ENCODE measurements around the gene TWNK. TPM values are rescaled to one million over a fixed set of nuclear protein-coding genes. Genes with fewer than 3 reads are reported as not detected.

Gene TWNK
- total RNA-seq, 1 donor from 2014 or later: 7.3 TPM

DNA sequence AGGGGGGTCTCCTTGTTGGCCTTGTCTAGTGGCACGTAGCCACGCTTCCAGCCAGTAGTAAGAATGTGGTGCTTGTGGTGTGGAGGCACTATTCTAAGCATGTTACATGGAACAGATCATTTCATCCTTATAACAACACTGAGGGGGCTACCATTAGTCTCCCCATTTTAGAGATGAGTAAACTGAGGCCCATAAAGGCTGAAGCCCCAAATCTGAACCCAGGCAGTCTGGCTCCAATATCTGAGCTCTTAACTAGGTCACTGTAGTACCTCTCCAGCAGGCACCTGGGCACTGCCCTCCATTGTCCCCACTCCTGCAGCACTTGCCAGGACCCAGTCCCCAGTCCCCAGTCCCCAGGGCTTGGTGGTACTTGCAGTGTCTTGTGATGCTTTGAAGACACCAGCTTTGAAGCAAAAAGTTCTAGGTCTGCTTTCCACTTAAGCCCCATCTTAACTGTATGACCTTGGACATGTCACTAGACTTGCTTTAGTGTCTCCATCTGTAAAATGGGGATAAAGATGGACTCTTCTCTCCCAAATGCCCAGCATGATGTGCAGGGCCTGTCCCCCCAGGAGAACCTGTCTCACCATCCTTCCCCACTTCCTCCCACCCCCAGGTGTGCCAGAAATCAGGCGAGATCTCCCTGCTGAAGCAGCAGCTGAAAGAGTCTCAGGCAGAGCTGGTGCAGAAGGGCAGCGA is 18.7 kb downstream of the TWNK start:
- Histone ChIP-seq H3K9me3 (replicated peaks) (no peaks in the 10 kb centered on the region), H3K27me3 (ENCODE audit: low read depth) (no peaks in the 10 kb centered on the region), H3K4me1 (peaks cover 81% of the 10 kb centered on the region), H3K27ac (replicated peaks) (peak overlapping the region; percentile 76), H3K4me3 (no peak overlapping the region), H3K36me3 (peaks cover 50% of the 10 kb centered on the region)
- TF ChIP-seq, protein P1, sequence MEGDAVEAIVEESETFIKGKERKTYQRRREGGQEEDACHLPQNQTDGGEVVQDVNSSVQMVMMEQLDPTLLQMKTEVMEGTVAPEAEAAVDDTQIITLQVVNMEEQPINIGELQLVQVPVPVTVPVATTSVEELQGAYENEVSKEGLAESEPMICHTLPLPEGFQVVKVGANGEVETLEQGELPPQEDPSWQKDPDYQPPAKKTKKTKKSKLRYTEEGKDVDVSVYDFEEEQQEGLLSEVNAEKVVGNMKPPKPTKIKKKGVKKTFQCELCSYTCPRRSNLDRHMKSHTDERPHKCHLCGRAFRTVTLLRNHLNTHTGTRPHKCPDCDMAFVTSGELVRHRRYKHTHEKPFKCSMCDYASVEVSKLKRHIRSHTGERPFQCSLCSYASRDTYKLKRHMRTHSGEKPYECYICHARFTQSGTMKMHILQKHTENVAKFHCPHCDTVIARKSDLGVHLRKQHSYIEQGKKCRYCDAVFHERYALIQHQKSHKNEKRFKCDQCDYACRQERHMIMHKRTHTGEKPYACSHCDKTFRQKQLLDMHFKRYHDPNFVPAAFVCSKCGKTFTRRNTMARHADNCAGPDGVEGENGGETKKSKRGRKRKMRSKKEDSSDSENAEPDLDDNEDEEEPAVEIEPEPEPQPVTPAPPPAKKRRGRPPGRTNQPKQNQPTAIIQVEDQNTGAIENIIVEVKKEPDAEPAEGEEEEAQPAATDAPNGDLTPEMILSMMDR (IDR thresholded peaks at IDR 0.05; ENCODE audit: borderline replicate concordance): no peak
- intact Hi-C loops (cut with micrococcal nuclease): no loop called here
- DNase-seq: no peak

DNA sequence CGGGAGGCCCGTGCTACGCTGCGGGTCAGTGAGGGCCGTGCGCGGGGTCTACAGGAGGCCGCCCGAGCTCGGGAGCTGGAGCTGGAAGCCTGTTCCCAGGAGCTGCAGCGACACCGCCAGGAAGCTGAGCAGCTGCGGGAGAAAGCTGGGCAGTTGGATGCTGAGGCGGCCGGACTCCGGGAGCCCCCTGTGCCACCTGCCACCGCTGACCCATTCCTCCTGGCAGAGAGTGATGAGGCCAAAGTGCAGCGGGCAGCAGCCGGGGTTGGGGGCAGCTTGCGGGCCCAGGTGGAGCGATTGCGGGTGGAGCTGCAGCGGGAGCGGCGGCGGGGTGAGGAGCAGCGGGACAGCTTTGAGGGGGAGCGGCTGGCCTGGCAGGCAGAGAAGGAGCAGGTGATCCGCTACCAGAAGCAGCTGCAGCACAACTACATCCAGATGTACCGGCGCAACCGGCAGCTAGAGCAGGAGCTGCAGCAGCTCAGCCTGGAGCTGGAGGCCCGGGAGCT is 19.3 kb downstream of the TWNK start:
- Histone ChIP-seq H3K36me3 (peaks cover 50% of the 10 kb centered on the region), H3K4me1 (peaks cover 77% of the 10 kb centered on the region), H3K9me3 (replicated peaks) (no peaks in the 10 kb centered on the region), H3K4me3 (no peak overlapping the region), H3K27ac (replicated peaks) (peak overlapping the region; percentile 76), H3K27me3 (ENCODE audit: low read depth) (no peaks in the 10 kb centered on the region)
- intact Hi-C loops (cut with micrococcal nuclease): no loop called here
- TF ChIP-seq, protein P1 (IDR thresholded peaks at IDR 0.05; ENCODE audit: borderline replicate concordance): no peak
- DNase-seq: no peak

DNA sequence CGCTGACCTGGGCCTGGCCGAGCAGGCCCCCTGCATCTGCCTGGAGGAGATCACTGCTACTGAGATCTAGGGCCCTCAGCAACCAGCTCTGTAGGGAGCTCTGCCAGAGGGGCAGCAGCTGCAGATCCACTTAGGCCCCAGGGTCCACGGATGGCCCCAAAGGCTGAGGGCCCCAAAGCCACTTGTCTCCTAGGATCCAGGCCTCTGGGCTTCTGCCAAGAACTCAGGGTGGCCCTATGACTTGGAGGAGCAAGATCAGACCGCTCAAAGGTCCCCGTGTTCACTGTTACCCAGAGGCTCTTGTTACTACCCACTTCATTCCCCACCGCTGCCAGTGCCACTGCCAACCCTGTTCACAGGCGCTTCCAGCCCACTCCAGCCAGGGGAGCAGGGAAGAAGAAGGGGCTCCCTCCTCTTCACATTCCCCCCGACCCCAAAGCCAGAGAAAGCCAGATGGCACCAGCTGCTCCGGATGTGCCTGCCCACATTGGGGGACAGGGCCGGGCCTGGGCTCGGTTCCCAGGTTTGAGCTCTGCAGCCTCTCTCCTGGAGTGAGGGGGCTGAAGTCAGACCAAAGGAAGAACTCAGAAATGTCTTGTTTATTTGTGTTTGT is 19.9 kb downstream of the TWNK start:
- Histone ChIP-seq H3K9me3 (replicated peaks) (no peaks in the 10 kb centered on the region), H3K4me1 (peaks cover 77% of the 10 kb centered on the region), H3K4me3 (no peak overlapping the region), H3K27me3 (ENCODE audit: low read depth) (no peaks in the 10 kb centered on the region), H3K27ac (replicated peaks) (peak overlapping the region; percentile 76), H3K36me3 (peaks cover 50% of the 10 kb centered on the region)
- TF ChIP-seq, protein P1 (IDR thresholded peaks at IDR 0.05; ENCODE audit: borderline replicate concordance): no peak
- intact Hi-C loops (cut with micrococcal nuclease): no loop called here
- DNase-seq: no peak

DNA sequence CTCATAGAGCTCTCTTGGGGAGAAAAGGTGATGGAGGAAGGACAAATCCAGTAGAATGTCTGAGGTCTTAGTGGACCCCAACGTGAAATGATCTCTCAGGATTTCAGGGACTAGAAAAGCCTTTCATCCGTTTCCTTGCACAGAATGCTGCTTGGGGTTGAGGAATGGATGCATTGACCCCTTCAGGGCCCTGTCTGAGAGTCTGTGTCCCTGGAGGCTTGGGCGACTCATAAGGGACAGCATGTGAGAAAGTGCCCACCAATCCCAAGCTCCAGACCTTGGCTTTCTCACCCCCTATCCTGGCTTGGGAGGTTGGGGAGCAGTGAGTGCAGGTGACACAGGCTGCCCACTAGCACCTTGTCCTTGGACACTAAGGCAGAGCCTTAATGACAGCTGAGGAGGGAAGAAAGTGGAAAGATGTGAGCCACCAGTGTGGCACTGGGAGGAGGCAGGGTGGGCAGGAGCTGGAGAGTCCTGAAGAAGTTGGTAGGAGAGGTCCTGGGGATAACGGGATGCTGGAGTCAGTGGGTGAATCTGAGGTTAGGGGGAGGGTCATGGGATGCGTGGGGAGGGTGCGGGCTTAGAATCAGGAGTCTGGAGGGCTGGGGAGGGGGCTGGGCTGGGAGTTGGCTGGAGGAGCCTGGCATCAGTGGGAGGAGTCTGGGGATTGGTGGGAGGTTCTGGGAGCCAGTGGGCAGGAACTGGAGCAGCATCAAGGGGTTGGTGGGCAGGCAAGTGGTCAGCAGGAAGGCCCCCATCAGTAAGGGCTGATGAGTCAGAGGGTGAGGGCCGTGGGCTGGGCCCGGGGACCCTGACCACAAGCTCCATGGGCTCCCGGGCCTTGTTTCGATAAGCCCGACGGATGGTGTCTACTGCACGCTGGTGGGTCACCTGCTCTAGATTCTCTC is 20.8 kb downstream of the TWNK start:
- Histone ChIP-seq H3K9me3 (replicated peaks) (no peaks in the 10 kb centered on the region), H3K36me3 (peaks cover 42% of the 10 kb centered on the region), H3K4me3 (no peak overlapping the region), H3K27me3 (ENCODE audit: low read depth) (no peaks in the 10 kb centered on the region), H3K27ac (replicated peaks) (peak overlapping the region; percentile 76), H3K4me1 (peaks cover 77% of the 10 kb centered on the region)
- TF ChIP-seq, protein P1 (IDR thresholded peaks at IDR 0.05; ENCODE audit: borderline replicate concordance): no peak
- intact Hi-C loops (cut with micrococcal nuclease): no loop called here
- DNase-seq: no peak

DNA sequence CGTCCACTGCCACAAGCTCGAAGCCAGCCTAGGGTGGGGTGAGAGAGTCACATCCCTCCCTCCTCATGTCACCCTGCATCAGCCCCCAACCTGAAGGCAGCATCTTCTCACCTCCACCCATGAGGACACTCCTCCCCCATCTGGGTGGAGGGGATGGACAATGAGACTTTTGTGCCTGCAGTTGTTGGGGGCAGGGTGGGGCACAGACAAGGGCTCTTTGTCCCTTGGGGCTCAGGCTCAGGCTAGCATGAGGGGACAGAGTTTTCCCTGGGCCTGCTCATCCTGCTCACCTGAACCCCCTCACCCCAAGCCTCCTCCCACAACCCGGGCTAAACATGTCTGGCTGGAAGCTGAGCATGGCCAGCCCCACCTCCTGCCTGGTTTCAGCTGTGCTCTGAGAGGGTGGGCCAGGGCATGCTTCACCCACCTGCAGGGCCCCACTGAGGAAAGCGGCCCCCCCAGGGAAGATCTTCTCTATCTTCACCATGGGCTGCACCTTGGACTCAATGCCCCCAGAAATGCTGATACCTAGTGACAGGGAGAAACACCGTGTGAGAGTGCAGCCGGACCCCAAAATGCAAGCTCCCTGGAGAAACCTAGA is 21.6 kb downstream of the TWNK start:
- Histone ChIP-seq H3K4me3 (no peak overlapping the region), H3K36me3 (peaks cover 35% of the 10 kb centered on the region), H3K9me3 (replicated peaks) (no peaks in the 10 kb centered on the region), H3K27ac (replicated peaks) (peak overlapping the region; percentile 76), H3K4me1 (peaks cover 76% of the 10 kb centered on the region), H3K27me3 (ENCODE audit: low read depth) (no peaks in the 10 kb centered on the region)
- intact Hi-C loops (cut with micrococcal nuclease): no loop called here
- TF ChIP-seq, protein P1 (IDR thresholded peaks at IDR 0.05; ENCODE audit: borderline replicate concordance): no peak
- no peak for DNase-seq

Measured in left ventricle myocardium inferior (tissue), 1 donor.